CD4-positive, alpha-beta T cell treated with Interleukin-15 for 4 hours (primary cell): ENCODE data around the gene AP1M2.
"Not testable (repeated sequence)": the region's sequence is repeated elsewhere in the genome, so short reads cannot be mapped to it uniquely, and the experiment has no call there.

Experiments
- DNase-seq: peaks from one replicate; pipeline ENCODE4 v3.0.0-alpha.2; 2020; ENCODE audit warnings: low spot score

AP1M2 gene

GRCh38 chr19:10538204-10538983 lies 48.7 kb downstream of the AP1M2 start:
- no peak for DNase-seq

GRCh38 chr19:10537668-10538067 lies 49.4 kb downstream of the AP1M2 start:
- DNase-seq: no peak

GRCh38 chr19:10535613-10536012 lies 51.5 kb downstream of the AP1M2 start:
- DNase-seq: no peak

- no peak for DNase-seq
These were observed 53.3 kb downstream of the AP1M2 start for GRCh38 chr19:10533646-10534386.

GRCh38 chr19:10532457-10532856 lies 54.7 kb downstream of the AP1M2 start:
- no peak for DNase-seq

- not testable (repeated sequence) for DNase-seq
These were observed 60.2 kb downstream of the AP1M2 start for GRCh38 chr19:10526887-10527286.

GRCh38 chr19:10525636-10526035 lies 61.5 kb downstream of the AP1M2 start:
- no peak for DNase-seq

GRCh38 chr19:10523135-10523636 lies 63.9 kb downstream of the AP1M2 start:
- DNase-seq: no peak
